Suprapubic skin (tissue), 4 donors: ENCODE results near the gene DAB1. TPM values are rescaled to one million over a fixed set of nuclear protein-coding genes. Genes with fewer than 3 reads are reported as not detected.

Experiments
- DNase-seq, 2 donors: peaks; one replicate each; pipeline ENCODE4 v3.0.0-alpha.2; 2019; ENCODE audit warnings: low spot score in 2 of 2
- H3K27ac ChIP-seq: fragments of 200-600 bp; sonication (generic); one replicate; pipeline ENCODE4 v1.5.1; 2019
- H3K27me3 ChIP-seq: fragments of 200-600 bp; sonication (generic); one replicate; pipeline ENCODE4 v1.5.1; 2019
- H3K36me3 ChIP-seq: fragments of 200-600 bp; sonication (generic); one replicate; pipeline ENCODE4 v1.5.1; 2019
- H3K4me1 ChIP-seq: fragments of 200-600 bp; sonication (generic); one replicate; pipeline ENCODE4 v1.5.1; 2019
- H3K4me3 ChIP-seq: fragments of 200-600 bp; sonication (generic); one replicate; pipeline ENCODE4 v1.5.1; 2019; ENCODE audit warnings: mild to moderate bottlenecking
- H3K9me3 ChIP-seq: fragments of 200-600 bp; sonication (generic); one replicate; pipeline ENCODE4 v1.5.1; 2019
- EP300 ChIP-seq: sonication (generic); formaldehyde crosslinking; IDR thresholded peaks from one replicate; pipeline ENCODE4 v1.6.1; 2017; ENCODE audit warnings: antibody characterized with exemption
- POLR2A ChIP-seq, 2 donors: fragments of 450-650 bp; IDR thresholded peaks; one replicate each; pipeline ENCODE4 v1.6.1; 2017; ENCODE audit warnings: antibody characterized with exemption in 2 of 2, mild to moderate bottlenecking in 2 of 2, moderate library complexity in 2 of 2
- POLR2AphosphoS5 ChIP-seq, 3 donors: sonication (generic); formaldehyde crosslinking; IDR thresholded peaks; one replicate each; pipeline ENCODE4 v1.6.1; 2017; ENCODE audit warnings: antibody characterized with exemption in 3 of 3
- WGBS: methylation state at CpG from one replicate; pipeline ENCODE4 v1.1.5; 2018; 5-methylcytosine and 5-hydroxymethylcytosine counted together
- total RNA-seq, 4 donors: library from RNA; depleted of rRNA; stranded (reverse); fragments of >200 nt; gene quantifications; one replicate each; pipeline ENCODE4 v1.1.0, GENCODE V29; 2016
- TF ChIP-seq, protein P1 (sequence below), 2 donors: fragments of 200-600 bp in 1 of 2; fragments of 450-650 bp in 1 of 2; sonication (generic) in 1 of 2; IDR thresholded peaks; one replicate each; pipeline ENCODE4 v1.5.1; 2016 to 2019; ENCODE audit warnings: antibody characterized with exemption in 2 of 2, mild to moderate bottlenecking in 1 of 2, moderate library complexity in 1 of 2

Gene DAB1
- total RNA-seq, 4 donors from 2014 or later, result 0.17 to 1.0 (median 0.30) TPM

- Histone ChIP-seq H3K27me3 (no peaks in the 10 kb centered on the region), H3K9me3 (no peaks in the 10 kb centered on the region), H3K36me3 (no peaks in the 10 kb centered on the region), H3K4me1 (no peaks in the 10 kb centered on the region), H3K4me3 (no peak overlapping the region), H3K27ac (no peak overlapping the region)
- DNase-seq, result no peak
- 46% methylated on average over 1 of the region's 1 CpG for WGBS
- TF ChIP-seq EP300, result no peak
- no peak for TF ChIP-seq POLR2AphosphoS5 (IDR thresholded peaks at IDR 0.05)
- no peak for TF ChIP-seq POLR2A (IDR thresholded peaks at IDR 0.05)
- TF ChIP-seq, protein P1, sequence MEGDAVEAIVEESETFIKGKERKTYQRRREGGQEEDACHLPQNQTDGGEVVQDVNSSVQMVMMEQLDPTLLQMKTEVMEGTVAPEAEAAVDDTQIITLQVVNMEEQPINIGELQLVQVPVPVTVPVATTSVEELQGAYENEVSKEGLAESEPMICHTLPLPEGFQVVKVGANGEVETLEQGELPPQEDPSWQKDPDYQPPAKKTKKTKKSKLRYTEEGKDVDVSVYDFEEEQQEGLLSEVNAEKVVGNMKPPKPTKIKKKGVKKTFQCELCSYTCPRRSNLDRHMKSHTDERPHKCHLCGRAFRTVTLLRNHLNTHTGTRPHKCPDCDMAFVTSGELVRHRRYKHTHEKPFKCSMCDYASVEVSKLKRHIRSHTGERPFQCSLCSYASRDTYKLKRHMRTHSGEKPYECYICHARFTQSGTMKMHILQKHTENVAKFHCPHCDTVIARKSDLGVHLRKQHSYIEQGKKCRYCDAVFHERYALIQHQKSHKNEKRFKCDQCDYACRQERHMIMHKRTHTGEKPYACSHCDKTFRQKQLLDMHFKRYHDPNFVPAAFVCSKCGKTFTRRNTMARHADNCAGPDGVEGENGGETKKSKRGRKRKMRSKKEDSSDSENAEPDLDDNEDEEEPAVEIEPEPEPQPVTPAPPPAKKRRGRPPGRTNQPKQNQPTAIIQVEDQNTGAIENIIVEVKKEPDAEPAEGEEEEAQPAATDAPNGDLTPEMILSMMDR (IDR thresholded peaks at IDR 0.05), result no peak
These were observed 38.5 kb downstream of the DAB1 start for GRCh38 chr1:57385336-57385735.

DNA sequence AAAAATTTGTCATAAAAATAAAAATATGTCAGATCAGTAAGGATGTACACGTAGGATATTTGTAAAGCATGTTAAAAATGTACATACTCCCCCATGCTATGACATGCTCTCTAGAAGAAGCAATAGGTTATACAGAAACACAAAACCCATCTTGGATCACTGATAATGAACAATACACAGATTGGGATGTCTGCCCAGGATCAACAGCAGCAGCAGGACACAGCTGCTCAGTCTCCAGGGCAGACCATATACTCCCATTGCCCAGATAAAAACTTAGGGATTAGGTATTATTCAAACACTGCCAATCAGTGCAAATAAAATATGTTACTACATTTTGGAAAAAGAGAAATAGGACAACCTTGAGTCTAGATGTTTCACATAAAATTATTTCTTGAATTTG, 39.0 kb downstream of the DAB1 start:
- H3K27ac ChIP-seq, result no peak overlapping the region
- no peaks in the 10 kb centered on the region for H3K4me1 ChIP-seq
- WGBS, result 50% methylated on average over 1 of the region's 1 CpG
- H3K36me3 ChIP-seq, result no peaks in the 10 kb centered on the region
- no peaks in the 10 kb centered on the region for H3K27me3 ChIP-seq
- H3K9me3 ChIP-seq, result no peaks in the 10 kb centered on the region
- TF ChIP-seq, protein P1 (IDR thresholded peaks at IDR 0.05), result no peak
- TF ChIP-seq POLR2AphosphoS5 (IDR thresholded peaks at IDR 0.05) (no peak), EP300 (no peak)
- no peak overlapping the region for H3K4me3 ChIP-seq
- no peak for DNase-seq

GRCh38 chr1:57384284-57384683, 39.6 kb downstream of the DAB1 start:
- Histone ChIP-seq H3K9me3 (no peaks in the 10 kb centered on the region), H3K4me1 (no peaks in the 10 kb centered on the region), H3K36me3 (no peaks in the 10 kb centered on the region), H3K27ac (no peak overlapping the region), H3K27me3 (no peaks in the 10 kb centered on the region), H3K4me3 (no peak overlapping the region)
- 96% methylated on average over 4 of the region's 4 CpGs for WGBS
- no peak for DNase-seq
- TF ChIP-seq POLR2A (IDR thresholded peaks at IDR 0.05) (no peak), EP300 (no peak), POLR2AphosphoS5 (IDR thresholded peaks at IDR 0.05) (no peak)
- TF ChIP-seq, protein P1 (IDR thresholded peaks at IDR 0.05), result no peak

DNA sequence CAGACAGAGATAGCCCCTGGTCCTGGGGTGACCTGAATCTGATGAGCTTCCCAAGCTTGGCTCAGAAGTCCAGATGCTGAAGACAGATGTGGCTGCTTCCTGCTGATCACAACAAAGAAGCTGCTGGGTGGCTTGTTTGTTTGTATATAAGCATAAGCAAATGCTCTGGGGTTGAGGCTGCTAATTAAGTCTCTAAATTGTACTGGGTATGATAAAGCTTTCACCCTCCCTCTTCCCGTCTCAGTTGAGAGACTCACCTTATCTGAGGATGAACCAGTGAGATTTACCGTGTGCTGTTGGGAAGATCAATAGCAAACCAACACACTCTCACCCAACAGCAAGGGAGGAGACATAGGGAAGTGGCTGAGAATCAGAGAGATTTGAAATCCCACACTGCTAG, 42.0 kb downstream of the DAB1 start:
- DNase-seq, result no peak
- Histone ChIP-seq H3K36me3 (no peaks in the 10 kb centered on the region), H3K9me3 (no peaks in the 10 kb centered on the region), H3K27ac (no peak overlapping the region), H3K4me3 (no peak overlapping the region), H3K4me1 (no peaks in the 10 kb centered on the region), H3K27me3 (no peaks in the 10 kb centered on the region)
- WGBS, result 63% methylated on average over 2 of the region's 2 CpGs
- TF ChIP-seq, protein P1 (IDR thresholded peaks at IDR 0.05), result no peak
- TF ChIP-seq EP300, result no peak
- TF ChIP-seq POLR2A (IDR thresholded peaks at IDR 0.05), result no peak
- TF ChIP-seq POLR2AphosphoS5 (IDR thresholded peaks at IDR 0.05), result no peak

DNA sequence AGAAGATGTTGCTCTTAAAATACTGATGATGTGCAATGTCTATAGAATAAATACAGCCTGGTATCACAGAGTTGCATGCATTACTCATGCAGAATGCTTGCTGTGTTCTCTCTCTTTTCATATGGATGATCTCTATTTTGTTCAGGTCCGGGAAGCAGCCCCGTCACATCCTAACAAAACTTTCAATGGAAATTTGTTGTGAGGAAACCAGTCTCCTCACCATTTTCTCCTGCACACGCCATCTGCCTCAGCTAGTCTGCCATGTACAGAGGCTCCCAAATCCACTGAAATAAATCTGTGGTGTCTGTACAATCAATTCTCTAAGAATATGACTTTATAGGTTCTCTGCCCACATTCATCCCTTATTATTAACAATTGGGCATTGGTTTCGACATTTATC, 42.4 kb downstream of the DAB1 start:
- no peaks in the 10 kb centered on the region for H3K27me3 ChIP-seq
- H3K9me3 ChIP-seq, result no peaks in the 10 kb centered on the region
- no peak for DNase-seq
- TF ChIP-seq, protein P1 (IDR thresholded peaks at IDR 0.05), result no peak
- TF ChIP-seq EP300 (no peak), POLR2AphosphoS5 (IDR thresholded peaks at IDR 0.05) (no peak), POLR2A (IDR thresholded peaks at IDR 0.05) (no peak)
- H3K4me1 ChIP-seq, result no peaks in the 10 kb centered on the region
- H3K27ac ChIP-seq, result no peak overlapping the region
- 92% methylated on average over 4 of the region's 4 CpGs for WGBS
- no peaks in the 10 kb centered on the region for H3K36me3 ChIP-seq
- H3K4me3 ChIP-seq, result no peak overlapping the region
